A549 treated with ZK216348 at 1 μM for 4 hours (cell line): ENCODE measurements around the gene TLR10. TPM values are rescaled to one million over a fixed set of nuclear protein-coding genes. Genes with fewer than 3 reads are reported as not detected.

Source experiments
- total RNA-seq: library from RNA; stranded (reverse); fragments of 200-300 nt; extraction: Qiagen RNA extraction; gene quantifications from 5 replicates; pipeline ENCODE4 v1.2.3, GENCODE V29; 2022; ENCODE audit warnings: low read depth

TLR10 gene, protein sequence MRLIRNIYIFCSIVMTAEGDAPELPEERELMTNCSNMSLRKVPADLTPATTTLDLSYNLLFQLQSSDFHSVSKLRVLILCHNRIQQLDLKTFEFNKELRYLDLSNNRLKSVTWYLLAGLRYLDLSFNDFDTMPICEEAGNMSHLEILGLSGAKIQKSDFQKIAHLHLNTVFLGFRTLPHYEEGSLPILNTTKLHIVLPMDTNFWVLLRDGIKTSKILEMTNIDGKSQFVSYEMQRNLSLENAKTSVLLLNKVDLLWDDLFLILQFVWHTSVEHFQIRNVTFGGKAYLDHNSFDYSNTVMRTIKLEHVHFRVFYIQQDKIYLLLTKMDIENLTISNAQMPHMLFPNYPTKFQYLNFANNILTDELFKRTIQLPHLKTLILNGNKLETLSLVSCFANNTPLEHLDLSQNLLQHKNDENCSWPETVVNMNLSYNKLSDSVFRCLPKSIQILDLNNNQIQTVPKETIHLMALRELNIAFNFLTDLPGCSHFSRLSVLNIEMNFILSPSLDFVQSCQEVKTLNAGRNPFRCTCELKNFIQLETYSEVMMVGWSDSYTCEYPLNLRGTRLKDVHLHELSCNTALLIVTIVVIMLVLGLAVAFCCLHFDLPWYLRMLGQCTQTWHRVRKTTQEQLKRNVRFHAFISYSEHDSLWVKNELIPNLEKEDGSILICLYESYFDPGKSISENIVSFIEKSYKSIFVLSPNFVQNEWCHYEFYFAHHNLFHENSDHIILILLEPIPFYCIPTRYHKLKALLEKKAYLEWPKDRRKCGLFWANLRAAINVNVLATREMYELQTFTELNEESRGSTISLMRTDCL
- 0.06 TPM in 1 of 5 replicates, not detected in the others for total RNA-seq

GRCh38 chr4:38782452-38783108 is at the start of gene TLR10:
Gene TLR10 (minus strand): TSS chr4:38782990. CDS start chr4:38775590, 7,400 bp downstream.

DNA sequence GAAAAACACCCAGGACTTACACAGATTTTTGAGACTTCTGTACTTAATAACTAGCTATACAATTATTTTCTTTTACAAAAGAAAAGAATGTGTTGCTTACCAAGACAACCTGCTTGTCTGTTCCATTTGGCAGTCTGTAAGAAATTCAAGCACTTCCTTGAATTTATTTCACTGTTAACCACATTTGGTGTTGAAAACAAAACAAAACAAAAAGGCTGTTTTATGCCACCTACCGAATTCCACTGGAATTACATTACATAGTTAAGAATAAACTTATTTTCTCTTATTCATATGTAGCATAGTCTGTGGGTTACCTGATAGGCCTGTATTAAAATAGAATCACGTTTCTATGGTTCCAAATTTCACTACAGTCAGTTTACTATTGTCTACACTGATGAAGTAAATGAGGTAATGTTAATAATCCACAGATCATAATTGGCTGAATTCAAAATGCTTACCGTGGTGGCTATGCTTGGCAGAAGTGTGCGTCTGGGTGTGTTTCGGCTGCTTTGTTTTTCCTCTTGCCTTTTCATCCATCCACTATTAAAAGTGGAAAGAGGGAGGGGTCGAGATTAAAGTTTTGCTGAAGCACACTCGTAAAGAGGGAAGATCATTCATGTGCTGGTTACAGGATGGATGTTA is 22.0 kb upstream of the TLR10 start, which contains the start of gene TLR1:
Gene TLR1, minus strand, starts transcription at position 138 of the 642 bp plus-strand sequence. CDS start 5,960 bp downstream, outside the sequence.

Other genes with a start within 250 kb of the TLR10 start
- gene KLF3, start 118.8 kb downstream of the TLR10 start, total RNA-seq, result 8.2 to 14.0 TPM (median 13.2 TPM) in 5 replicates
- 0.17 to 0.81 TPM (median 0.32 TPM) in 5 replicates for gene TLR1, start 21.8 kb upstream of the TLR10 start, total RNA-seq
- gene TLR6, start 73.8 kb upstream of the TLR10 start, total RNA-seq, result 2.1 to 3.5 TPM (median 3.0 TPM) in 5 replicates
- gene FAM114A1, start 84.8 kb upstream of the TLR10 start, total RNA-seq, result 20.1 to 43.9 TPM (median 34.9 TPM) in 5 replicates
- 15.7 to 27.8 TPM (median 18.8 TPM) in 5 replicates for gene TMEM156, start 249.4 kb upstream of the TLR10 start, total RNA-seq